Activated CD4-positive, alpha-beta T cell treated with anti-CD3 and anti-CD28 coated beads, Interleukin-2, amount 50 U/mL, for 16 hours (primary cell): Measurements from ENCODE around the gene LRRC42.
A peak's percentile ranks its signal among the peaks of the same experiment; 100 is the strongest.

Experiments
- DNase-seq: peaks from one replicate; pipeline ENCODE4 v3.0.0-alpha.2; 2020

LRRC42 gene, protein sequence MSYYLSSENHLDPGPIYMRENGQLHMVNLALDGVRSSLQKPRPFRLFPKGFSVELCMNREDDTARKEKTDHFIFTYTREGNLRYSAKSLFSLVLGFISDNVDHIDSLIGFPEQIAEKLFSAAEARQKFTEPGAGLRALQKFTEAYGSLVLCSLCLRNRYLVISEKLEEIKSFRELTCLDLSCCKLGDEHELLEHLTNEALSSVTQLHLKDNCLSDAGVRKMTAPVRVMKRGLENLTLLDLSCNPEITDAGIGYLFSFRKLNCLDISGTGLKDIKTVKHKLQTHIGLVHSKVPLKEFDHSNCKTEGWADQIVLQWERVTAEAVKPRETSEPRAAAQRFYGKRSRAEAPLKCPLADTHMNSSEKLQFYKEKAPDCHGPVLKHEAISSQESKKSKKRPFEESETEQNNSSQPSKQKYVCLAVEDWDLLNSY

GRCh38 chr1:53946252-53947171 lies at the start of gene LRRC42:
Gene LRRC42, plus strand, starts transcription at chr1:53946350. Its CDS starts 5,650 bp downstream, at chr1:53952000.
- DNase-seq, result no peak

- DNase-seq, result no peak
Observed at GRCh38 chr1:53896635-53897229, 49.4 kb upstream of the LRRC42 start.

GRCh38 chr1:53899206-53899628 lies 46.9 kb upstream of the LRRC42 start:
- no peak for DNase-seq

- no peak for DNase-seq
Observed at GRCh38 chr1:53899708-53900107, 46.4 kb upstream of the LRRC42 start.

DNA sequence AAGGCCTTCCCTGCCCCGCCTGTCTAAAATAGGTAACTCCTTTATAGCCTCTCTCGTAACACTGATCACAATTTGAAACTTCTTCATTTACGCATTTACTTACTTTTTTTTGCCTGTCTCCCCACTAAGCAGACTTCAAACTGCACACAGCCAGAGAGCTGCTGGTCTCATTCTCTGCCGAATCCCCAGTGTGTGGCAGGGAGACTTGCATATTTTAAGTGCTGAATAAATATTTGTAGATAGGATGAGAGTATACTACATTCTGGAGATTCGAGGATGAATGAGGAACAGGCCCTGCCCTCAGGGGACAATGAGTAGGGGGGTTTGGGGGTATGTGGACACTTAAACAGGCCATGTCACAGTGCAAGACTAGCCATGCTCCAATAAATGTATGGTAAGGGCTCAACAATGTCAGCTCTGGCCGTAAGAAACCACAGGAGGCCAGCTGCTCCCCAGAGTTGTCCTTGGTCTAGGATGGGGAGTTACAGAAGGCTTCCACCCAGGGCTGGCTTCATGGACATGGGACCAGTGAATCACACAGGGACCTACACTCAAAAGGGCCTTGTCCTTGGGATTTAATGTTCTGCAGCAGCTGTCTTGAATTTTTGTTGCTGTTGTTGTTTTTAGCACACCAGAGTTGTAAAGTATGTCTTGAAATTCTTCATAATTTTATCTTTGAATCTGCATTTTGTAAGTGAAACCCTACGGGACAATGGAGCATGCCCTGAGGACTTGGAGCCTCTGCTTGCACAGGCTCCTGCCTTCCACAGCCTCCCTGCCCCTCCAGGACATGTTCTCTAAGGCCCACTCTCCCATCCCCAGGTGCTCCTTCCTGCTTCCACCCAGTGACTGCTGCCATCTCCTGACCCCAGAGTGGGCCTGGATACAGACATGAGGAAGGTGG lies 43.7 kb upstream of the LRRC42 start:
- no peak for DNase-seq

GRCh38 chr1:53905509-53905908 lies 40.6 kb upstream of the LRRC42 start:
- DNase-seq, result no peak

GRCh38 chr1:53906121-53906520 lies 40.0 kb upstream of the LRRC42 start:
- no peak for DNase-seq

- DNase-seq, result no peak
Observed at GRCh38 chr1:53909946-53910345, 36.2 kb upstream of the LRRC42 start.

DNA sequence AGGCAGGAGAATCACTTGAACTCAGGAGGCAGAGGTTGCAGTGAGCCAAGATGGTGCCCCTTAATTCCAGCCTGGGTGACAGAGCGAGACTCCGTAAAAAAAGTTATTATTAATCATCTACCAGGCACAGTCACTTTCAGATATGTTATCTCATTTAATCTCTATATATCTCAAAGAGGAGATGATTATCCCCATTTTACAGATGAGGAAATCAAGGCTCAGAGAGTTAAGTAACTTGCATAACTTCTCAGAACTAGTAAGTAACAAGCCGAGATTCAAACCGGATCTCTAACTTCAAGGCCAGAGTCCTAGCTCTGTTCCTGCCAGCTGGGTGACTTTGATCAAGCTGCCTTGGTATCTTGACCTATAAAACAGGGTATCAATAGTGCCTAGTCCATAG lies 34.7 kb upstream of the LRRC42 start:
- DNase-seq, result no peak

- DNase-seq, result no peak
Observed at GRCh38 chr1:53913352-53914033, 32.7 kb upstream of the LRRC42 start.

DNA sequence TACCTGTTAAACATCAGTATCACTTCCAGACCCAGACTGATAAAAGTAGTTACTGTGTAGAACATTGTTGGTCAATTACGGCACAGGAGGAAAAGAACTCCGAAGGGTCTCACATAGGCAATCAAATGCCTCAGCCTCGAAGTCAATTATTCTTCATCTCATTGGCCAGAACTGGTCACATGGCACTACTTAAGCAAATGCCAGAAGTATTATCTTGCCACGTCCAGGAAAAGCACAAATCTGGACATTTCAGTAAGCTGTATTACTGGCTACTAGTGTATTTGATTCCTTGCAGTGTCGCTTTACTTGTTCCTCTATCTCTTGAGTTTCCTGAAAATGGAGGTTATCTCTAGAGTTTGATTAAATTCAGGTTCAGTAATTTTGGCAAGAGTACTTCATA lies 27.8 kb upstream of the LRRC42 start:
- DNase-seq, result no peak

DNA sequence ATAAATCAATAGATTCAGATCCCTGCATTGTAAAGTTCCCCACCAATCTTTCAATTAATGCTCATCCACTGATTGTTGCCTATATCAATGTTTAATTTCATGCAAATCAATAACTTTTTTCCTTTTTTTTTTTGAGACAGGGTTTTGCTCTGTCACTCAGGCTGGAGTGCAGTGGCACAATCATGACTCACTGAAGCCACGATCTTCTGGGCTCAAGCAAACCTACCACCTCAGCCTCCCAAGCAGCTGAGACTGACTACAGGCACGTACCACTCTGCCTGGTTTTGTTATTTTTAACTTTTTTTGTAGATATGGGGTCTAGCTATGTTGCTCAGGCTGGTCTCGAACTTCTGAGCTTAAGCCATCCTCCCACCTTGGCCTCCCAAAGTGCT lies 26.5 kb upstream of the LRRC42 start:
- peak; percentile 35 for DNase-seq

DNA sequence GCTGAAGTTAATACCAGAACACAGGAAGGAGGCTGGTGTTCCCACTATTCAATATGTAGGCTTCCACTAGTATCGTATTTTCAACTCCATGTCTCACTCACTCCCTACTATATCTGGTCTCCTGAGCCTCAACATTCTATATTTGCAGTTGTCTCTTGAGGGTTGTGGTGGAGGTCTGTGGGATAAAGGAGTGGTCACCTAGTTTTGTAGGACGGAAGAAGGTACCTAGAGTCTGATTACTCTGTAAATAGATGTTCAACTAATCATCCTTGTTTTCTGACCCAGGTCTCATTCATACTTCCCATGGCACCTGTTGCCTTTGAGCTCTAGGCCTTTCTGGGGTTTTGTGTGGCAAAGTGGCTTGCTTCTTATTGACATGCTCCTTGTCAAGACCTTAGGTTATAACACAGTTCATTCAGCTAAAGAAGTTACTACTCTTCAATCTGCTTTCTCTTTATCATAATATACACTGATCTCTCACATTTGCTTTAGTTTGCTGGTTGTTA lies 18.7 kb upstream of the LRRC42 start:
- no peak for DNase-seq

DNA sequence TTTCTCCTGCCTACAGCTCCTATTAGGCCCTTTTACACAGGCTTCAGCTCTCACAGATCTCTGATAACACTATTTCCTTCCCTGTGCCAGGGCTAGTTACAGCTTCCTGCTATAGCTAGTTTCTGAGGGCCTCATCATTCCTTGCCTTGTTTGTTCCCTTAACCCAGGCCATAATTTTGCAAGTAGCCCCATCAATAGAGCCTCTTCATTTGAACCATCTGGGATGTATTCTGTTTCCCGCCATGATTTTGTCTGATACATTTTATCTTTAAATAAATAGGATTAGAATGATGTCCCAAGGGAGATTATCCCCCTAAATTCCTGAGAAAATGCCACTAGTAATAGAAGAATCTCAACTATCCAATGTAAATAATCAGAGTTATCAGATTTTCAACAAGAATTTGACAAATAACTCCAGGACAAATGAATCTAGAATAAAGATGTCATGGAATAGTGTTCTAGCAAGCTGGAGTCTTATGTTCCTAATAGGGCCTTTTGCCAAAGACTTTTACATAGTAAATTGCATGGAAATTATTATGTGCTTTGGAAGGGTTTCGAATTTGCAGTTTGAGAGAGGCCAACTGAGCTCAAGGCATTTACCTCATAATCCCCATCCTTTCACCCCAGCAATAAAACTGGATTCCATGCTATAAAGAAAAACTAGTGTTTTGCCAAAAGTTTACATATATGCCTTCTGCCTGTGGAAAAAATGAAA lies 16.7 kb upstream of the LRRC42 start:
- no peak for DNase-seq

DNA sequence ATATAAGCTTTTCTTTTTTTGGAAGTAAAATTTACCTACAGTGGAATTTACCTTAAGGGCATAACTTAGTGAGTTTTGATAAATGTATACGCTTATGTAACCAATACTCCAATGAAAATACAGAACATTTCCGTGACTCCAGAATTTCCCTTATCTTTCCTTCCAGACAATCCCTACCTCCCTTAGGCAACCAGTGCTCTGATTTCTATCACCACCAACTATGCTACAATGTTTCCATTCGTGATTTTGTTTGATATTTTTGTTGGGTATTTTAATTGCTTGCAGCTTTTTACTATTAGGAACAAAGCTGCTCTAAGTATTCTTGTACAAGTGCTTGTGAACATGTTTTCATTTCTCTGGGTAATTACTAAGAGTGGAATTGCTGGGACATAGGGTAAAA lies 15.2 kb upstream of the LRRC42 start:
- DNase-seq, result no peak

DNA sequence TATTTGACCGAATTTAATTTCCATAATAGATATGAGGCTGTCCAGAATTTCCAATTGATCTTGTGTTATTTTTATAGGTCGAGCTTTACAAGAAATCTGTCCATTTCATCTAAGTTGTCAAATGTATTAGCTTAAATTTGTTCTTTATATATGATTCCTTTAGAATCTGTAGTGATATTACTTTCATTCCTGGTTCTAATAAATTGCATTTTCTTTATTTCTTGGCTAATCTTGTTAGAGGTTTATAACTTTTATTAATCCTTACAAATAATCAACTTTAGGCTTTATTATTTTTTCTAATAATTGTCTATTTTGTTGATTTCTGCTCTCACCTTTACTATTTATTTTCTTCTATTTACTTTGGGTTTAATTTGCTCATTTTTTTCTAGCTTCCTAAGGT lies 14.6 kb upstream of the LRRC42 start:
- DNase-seq, result no peak

- no peak for DNase-seq
Observed at GRCh38 chr1:53934170-53934765, 11.9 kb upstream of the LRRC42 start.

DNA sequence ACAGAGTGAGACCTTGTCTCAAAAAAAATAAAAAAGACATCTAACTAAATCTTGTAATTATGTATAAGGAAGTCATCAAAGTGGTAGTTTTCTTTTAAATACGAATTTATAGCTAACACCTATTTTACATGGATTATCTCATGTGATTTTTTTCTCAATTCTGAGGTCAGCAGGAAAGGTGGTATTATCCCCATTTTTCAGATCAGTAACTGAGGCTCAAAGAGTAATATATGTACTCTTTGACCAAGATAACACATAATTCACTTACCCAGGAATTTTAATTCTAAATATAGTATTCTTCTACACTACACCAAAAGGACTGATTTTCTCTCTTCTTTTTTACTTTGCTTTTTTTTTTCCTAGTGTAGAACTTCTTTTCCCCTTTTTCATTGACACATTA lies 9.7 kb upstream of the LRRC42 start:
- DNase-seq, result no peak

GRCh38 chr1:53938136-53938830 lies 7.9 kb upstream of the LRRC42 start:
- no peak for DNase-seq
